Esophagus muscularis mucosa (tissue), 4 donors: ENCODE results near the gene FURIN. TPM values are rescaled to one million over a fixed set of nuclear protein-coding genes. Genes with fewer than 3 reads are reported as not detected.

Source experiments
- DNase-seq: peaks from one replicate; pipeline ENCODE4 v3.0.0-alpha.2; 2017; ENCODE audit errors: extremely low spot score
- H3K27ac ChIP-seq, 4 donors: fragments of 200-600 bp; sonication (generic); replicated peaks in 1 of 4; 1 replicate in 3 of 4; 2 replicates in 1 of 4; pipeline ENCODE4 v1.5.1; 2016 to 2019; ENCODE audit warnings: mild to moderate bottlenecking in 1 of 4
- H3K27me3 ChIP-seq, 4 donors: fragments of 200-600 bp; sonication (generic); one replicate each; pipeline versions ENCODE4 v1.5.1 to v1.6.0; 2016 to 2019
- H3K36me3 ChIP-seq, 4 donors: fragments of 200-600 bp; sonication (generic); one replicate each; pipeline ENCODE4 v1.5.1; 2016 to 2019
- H3K4me1 ChIP-seq, 4 donors: fragments of 200-600 bp; sonication (generic); one replicate each; pipeline ENCODE4 v1.5.1; 2016 to 2019
- H3K4me3 ChIP-seq, 4 donors: fragments of 200-600 bp; sonication (generic); 1 replicate in 2 of 4; 2 replicates in 2 of 4; pipeline ENCODE4 v1.5.1; 2016 to 2019; ENCODE audit warnings: mild to moderate bottlenecking in 4 of 4, moderate library complexity in 1 of 4
- H3K9me3 ChIP-seq, 4 donors: fragments of 200-600 bp; sonication (generic); 1 replicate in 3 of 4; 2 replicates in 1 of 4; pipeline ENCODE4 v1.5.1; 2016 to 2019
- CTCF ChIP-seq, 3 experiments: fragments of 200-600 bp in 2 of 3; fragments of 450-650 bp in 1 of 3; sonication (generic) in 2 of 3; IDR thresholded peaks; one replicate each; pipeline ENCODE4 v1.5.1; 2017 to 2019; ENCODE audit warnings: antibody characterized with exemption in 3 of 3, mild to moderate bottlenecking in 2 of 3, moderate library complexity in 1 of 3
- EP300 ChIP-seq: sonication (generic); formaldehyde crosslinking; IDR thresholded peaks from one replicate; pipeline ENCODE4 v1.6.1; 2017; ENCODE audit warnings: antibody characterized with exemption
- POLR2A ChIP-seq: fragments of 450-650 bp; IDR thresholded peaks from one replicate; pipeline ENCODE4 v1.6.1; 2017; ENCODE audit warnings: antibody characterized with exemption, moderate library complexity, mild to moderate bottlenecking, low read depth
- POLR2AphosphoS5 ChIP-seq, 2 donors: sonication (generic); formaldehyde crosslinking; IDR thresholded peaks; one replicate each; pipeline ENCODE4 v1.6.1; 2017; ENCODE audit warnings: antibody characterized with exemption in 2 of 2
- WGBS: methylation state at CpG from one replicate; pipeline ENCODE4 v1.1.5; 2018; 5-methylcytosine and 5-hydroxymethylcytosine counted together
- intact Hi-C: fragments of 100-400 bp; cut with DNase I; formaldehyde crosslinking; loops from one replicate; pipeline ENCODE4 v1.15.1; 2023
- total RNA-seq, 4 donors: library from RNA; depleted of rRNA; stranded (reverse); fragments of >200 nt; gene quantifications; one replicate each; pipeline versions ENCODE4 v1.1.0 to v1.2.1, GENCODE V29; 2016

FURIN gene
- total RNA-seq, 4 donors from 2014 or later: 39.0 to 84.0 (median 80.3) TPM

- intact Hi-C loops: no loop called here
- Histone ChIP-seq H3K4me3 (no peak overlapping the region), H3K27ac (no peak overlapping the region), H3K36me3 (peaks cover 75 to 99% (median 97%) of the 10 kb centered on the region in 4 donors), H3K4me1 (peaks cover 0 to 25% (median 6%) of the 10 kb centered on the region in 4 donors), H3K9me3 (no peaks in the 10 kb centered on the region), H3K27me3 (no peaks in the 10 kb centered on the region)
- no peak for TF ChIP-seq CTCF (IDR thresholded peaks at IDR 0.05)
- no peak for TF ChIP-seq POLR2AphosphoS5 (IDR thresholded peaks at IDR 0.05)
- no peak for TF ChIP-seq POLR2A
- no peak for TF ChIP-seq EP300
- WGBS: 93% methylated on average over 21 of the region's 30 CpGs
- DNase-seq: no peak
Observed at GRCh38 chr15:90911906-90912769, 43.8 kb downstream of the FURIN start.

GRCh38 chr15:90912770-90913075 lies 44.3 kb downstream of the FURIN start:
- H3K4me1 ChIP-seq: peaks cover 0 to 24% (median under 1%) of the 10 kb centered on the region in 4 donors
- H3K4me3 ChIP-seq: no peak overlapping the region
- no peaks in the 10 kb centered on the region for H3K9me3 ChIP-seq
- peaks cover 75 to 99% (median 97%) of the 10 kb centered on the region in 4 donors for H3K36me3 ChIP-seq
- H3K27ac ChIP-seq: no peak overlapping the region
- WGBS: 92% methylated on average over 7 of the region's 7 CpGs
- no peaks in the 10 kb centered on the region for H3K27me3 ChIP-seq
- no peak for TF ChIP-seq POLR2A
- TF ChIP-seq POLR2AphosphoS5 (IDR thresholded peaks at IDR 0.05): no peak
- DNase-seq: no peak
- intact Hi-C loops: no loop called here

GRCh38 chr15:90913398-90913944 lies 45.1 kb downstream of the FURIN start:
- peaks cover 79 to 100% (median 98%) of the 10 kb centered on the region in 4 donors for H3K36me3 ChIP-seq

GRCh38 chr15:90914305-90915080 lies 46.1 kb downstream of the FURIN start:
- WGBS: 86% methylated on average over 19 of the region's 22 CpGs
- H3K9me3 ChIP-seq: no peaks in the 10 kb centered on the region
- intact Hi-C loops: no loop called here
- no peak overlapping the region for H3K4me3 ChIP-seq
- no peak for DNase-seq
- H3K4me1 ChIP-seq: peaks cover 0 to 11% (median 0%) of the 10 kb centered on the region in 4 donors
- no peaks in the 10 kb centered on the region for H3K27me3 ChIP-seq
- TF ChIP-seq EP300 (no peak), POLR2A (no peak), CTCF (IDR thresholded peaks at IDR 0.05) (no peak), POLR2AphosphoS5 (IDR thresholded peaks at IDR 0.05) (no peak)
- peaks cover 83 to 100% (median 100%) of the 10 kb centered on the region in 4 donors for H3K36me3 ChIP-seq
- no peak overlapping the region for H3K27ac ChIP-seq

More at GRCh38 chr15:90913398-90913944, 45.1 kb downstream of the FURIN start:
- no peak overlapping the region for H3K4me3 ChIP-seq
- no peak overlapping the region for H3K27ac ChIP-seq
- TF ChIP-seq EP300 (no peak), CTCF (IDR thresholded peaks at IDR 0.05) (no peak), POLR2AphosphoS5 (IDR thresholded peaks at IDR 0.05) (no peak), POLR2A (no peak)
- WGBS: 91% methylated on average over 8 of the region's 12 CpGs
- DNase-seq: no peak
- intact Hi-C loops: no loop called here
- no peaks in the 10 kb centered on the region for H3K27me3 ChIP-seq
- H3K9me3 ChIP-seq: no peaks in the 10 kb centered on the region
- peaks cover 0 to 21% (median 0%) of the 10 kb centered on the region in 4 donors for H3K4me1 ChIP-seq
